ENCODE measurements around the gene NPDC1.

NPDC1 gene

GRCh38 chr9:137055385-137056364 is 9.7 kb upstream of the NPDC1 start:
- DNase-seq, result no peak

GRCh38 chr9:137054932-137055384 is 9.0 kb upstream of the NPDC1 start:
- DNase-seq, result no peak

GRCh38 chr9:137053944-137054931 is 8.3 kb upstream of the NPDC1 start, which contains the start of gene ENTPD2:
Gene ENTPD2 (minus strand): TSS chr9:137054061. CDS start chr9:137053997, 64 bp downstream.
- no peak for DNase-seq

- no peak for DNase-seq
Measured at GRCh38 chr9:137052998-137053943, 7.3 kb upstream of the NPDC1 start.

- no peak for DNase-seq
Measured at GRCh38 chr9:137052293-137052692, 6.3 kb upstream of the NPDC1 start.

- DNase-seq, result no peak
Measured at GRCh38 chr9:137051145-137051724, 5.3 kb upstream of the NPDC1 start.

GRCh38 chr9:137050570-137050969 is 4.6 kb upstream of the NPDC1 start:
- no peak for DNase-seq

- peak; percentile 17 for DNase-seq
Measured at GRCh38 chr9:137049544-137050449, 3.8 kb upstream of the NPDC1 start.

GRCh38 chr9:137048655-137049543 is 2.9 kb upstream of the NPDC1 start:
- no peak for DNase-seq

- DNase-seq, result no peak
Measured at GRCh38 chr9:137045294-137046087, 486 bp downstream of the NPDC1 start.

- DNase-seq, result no peak
Measured at GRCh38 chr9:137044502-137045177, 1.3 kb downstream of the NPDC1 start.

- DNase-seq, result no peak
Measured at GRCh38 chr9:137044037-137044436, 1.9 kb downstream of the NPDC1 start.

- DNase-seq, result no peak
Measured at GRCh38 chr9:137042751-137043727, 2.9 kb downstream of the NPDC1 start.

- no peak for DNase-seq
Measured at GRCh38 chr9:137041124-137041523, 4.9 kb downstream of the NPDC1 start.

GRCh38 chr9:137040568-137040967 is 5.4 kb downstream of the NPDC1 start:
- DNase-seq, result no peak

- DNase-seq, result no peak
Measured at GRCh38 chr9:137039611-137040366, 6.2 kb downstream of the NPDC1 start.

All from MV-4-11 (cell line).